ENCODE measurements around the gene BRAT1.

The BRAT1 gene

DNA sequence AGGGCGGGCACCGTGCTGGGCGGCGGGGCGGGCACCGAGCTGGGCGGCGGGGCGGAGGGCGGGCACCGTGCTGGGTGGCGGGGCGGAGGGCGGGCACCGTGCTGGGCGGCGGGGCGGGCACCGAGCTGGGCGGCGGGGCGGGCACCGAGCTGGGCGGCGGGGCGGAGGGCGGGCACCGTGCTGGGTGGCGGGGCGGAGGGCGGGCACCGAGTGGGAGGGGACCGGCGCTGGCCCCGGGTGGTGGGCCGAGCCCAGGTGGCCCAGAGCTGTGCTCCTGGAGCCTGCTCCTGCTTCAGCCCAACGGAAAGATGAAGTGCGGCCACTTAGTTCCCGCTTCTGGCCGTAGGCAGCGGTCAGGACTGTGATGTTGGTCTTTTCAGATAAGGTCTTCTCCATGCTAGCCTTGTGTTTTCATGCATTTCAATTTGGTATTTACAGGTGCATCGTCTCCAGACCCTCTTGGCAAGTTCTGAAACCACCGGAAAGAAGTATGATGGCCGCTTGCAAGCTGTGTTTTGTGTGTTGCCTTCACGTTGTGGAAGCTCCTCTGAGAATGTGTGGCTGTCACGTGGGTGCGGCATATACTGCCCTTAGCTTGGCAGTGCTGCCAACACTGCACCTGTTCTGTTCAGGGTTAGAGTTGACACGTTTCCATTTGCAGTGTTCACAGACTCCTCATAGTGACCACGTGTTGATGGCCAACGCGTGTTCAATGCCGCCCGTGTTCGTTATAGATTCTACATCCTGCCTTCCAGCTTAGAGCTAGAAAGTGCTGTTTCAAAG lies 28.7 kb upstream of the BRAT1 start:
- TF ChIP-seq, protein P1, sequence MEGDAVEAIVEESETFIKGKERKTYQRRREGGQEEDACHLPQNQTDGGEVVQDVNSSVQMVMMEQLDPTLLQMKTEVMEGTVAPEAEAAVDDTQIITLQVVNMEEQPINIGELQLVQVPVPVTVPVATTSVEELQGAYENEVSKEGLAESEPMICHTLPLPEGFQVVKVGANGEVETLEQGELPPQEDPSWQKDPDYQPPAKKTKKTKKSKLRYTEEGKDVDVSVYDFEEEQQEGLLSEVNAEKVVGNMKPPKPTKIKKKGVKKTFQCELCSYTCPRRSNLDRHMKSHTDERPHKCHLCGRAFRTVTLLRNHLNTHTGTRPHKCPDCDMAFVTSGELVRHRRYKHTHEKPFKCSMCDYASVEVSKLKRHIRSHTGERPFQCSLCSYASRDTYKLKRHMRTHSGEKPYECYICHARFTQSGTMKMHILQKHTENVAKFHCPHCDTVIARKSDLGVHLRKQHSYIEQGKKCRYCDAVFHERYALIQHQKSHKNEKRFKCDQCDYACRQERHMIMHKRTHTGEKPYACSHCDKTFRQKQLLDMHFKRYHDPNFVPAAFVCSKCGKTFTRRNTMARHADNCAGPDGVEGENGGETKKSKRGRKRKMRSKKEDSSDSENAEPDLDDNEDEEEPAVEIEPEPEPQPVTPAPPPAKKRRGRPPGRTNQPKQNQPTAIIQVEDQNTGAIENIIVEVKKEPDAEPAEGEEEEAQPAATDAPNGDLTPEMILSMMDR (IDR thresholded peaks at IDR 0.05; ENCODE audit: insufficient read depth, missing control alignments), result no peak
- DNase-seq (ENCODE audit: insufficient read length, low spot score) (no peak), FAIRE-seq (no peak)

DNA sequence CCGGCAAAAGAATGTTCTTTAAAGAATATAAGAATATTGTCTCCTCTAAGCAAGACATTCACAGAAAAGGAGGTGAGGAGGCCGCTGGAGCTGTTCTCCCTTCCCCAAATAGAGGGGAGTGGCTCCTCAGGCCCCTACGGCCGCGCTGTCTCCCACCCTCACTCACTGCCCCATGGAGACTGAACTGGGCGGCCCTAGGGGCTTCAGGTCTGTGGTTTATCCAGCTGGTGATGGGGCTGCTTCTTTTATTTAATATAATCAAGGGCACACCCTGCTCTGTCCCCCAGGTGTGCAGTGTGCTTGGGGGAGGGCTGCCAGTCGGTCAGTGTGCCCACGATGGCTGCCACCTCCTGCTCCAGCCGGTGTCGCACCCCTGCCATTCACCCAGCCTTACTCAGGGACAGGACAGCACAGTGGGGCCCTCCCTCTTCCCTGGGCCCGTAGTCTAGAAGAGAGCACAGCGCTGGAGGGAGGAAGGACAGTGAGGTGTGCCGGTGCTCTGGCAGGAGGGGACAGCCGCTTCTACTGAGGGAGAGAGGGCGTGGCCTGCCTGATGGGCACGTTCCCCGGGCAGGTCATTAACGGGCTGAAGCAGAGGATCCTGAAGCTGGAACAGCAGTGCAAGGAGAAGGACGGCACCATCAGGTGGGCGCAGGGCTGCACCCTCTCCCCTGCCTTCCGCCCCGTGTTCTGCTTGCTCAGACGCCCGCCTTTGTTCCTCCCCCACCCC lies 26.8 kb upstream of the BRAT1 start:
- FAIRE-seq, result no peak

DNA sequence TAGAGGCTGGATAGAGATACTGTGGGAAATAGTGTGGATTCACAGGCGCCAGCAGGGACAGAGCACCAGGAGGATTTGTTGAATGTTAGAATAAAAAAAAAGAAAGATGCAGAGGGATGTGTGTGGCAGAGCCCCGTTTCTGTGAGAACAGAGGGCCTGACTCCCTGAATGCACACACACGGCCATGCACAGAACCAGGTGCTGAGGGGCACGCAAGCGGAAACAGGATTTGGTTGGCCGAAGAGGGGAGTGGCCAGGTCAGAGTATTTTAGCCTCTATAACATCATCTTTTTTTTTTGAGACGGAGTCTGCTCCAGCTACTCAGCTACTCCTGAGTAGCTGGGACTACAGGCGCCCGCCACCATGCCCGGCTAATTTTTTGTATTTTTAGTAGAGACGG lies 25.3 kb upstream of the BRAT1 start:
- DNase-seq (ENCODE audit: insufficient read length, low spot score), result no peak
- no peak for FAIRE-seq
- TF ChIP-seq, protein P1 (IDR thresholded peaks at IDR 0.05; ENCODE audit: insufficient read depth, missing control alignments), result no peak

More for the DNA sequence above, 26.8 kb upstream of the BRAT1 start:
- DNase-seq (ENCODE audit: insufficient read length, low spot score), result no peak
- TF ChIP-seq, protein P1 (IDR thresholded peaks at IDR 0.05; ENCODE audit: insufficient read depth, missing control alignments), result no peak

DNA sequence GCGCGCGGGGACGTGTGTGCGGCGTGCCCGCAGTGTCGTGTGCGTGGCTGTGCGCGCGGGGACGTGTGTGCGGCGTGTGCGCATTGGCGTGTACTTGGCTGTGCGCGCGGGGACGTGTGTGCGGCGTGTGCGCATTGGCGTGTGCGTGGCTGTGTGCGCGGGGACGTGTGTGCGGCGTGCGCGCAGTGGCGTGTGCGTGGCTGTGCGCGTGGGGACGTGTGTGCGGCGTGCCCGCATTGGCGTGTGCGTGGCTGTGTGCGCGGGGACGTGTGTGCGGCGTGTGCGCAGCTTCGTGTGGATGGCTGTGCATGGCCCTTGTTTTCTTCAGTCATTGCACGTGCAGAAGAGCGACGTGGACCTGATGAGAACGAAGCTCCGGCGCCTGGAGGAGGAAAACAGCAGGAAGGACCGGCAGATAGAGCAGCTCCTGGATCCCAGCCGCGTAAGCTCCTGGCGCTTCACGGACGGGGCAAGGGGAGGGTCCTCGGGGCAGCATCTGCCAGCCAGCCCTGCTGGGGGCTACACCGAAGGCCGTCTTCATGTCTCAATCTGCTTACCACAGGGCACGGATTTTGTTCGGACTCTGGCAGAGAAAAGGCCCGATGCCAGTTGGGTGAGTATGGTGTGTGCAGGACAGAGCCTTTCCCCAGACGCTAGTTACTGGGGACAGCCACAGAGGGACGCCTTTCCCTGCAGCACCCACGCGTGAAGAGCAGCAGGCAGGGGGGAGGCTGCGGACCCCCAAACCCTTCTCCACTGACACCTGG lies 22.8 kb upstream of the BRAT1 start:
- FAIRE-seq (no peak), DNase-seq (ENCODE audit: insufficient read length, low spot score) (no peak)
- TF ChIP-seq, protein P1 (IDR thresholded peaks at IDR 0.05; ENCODE audit: insufficient read depth, missing control alignments), result no peak

DNA sequence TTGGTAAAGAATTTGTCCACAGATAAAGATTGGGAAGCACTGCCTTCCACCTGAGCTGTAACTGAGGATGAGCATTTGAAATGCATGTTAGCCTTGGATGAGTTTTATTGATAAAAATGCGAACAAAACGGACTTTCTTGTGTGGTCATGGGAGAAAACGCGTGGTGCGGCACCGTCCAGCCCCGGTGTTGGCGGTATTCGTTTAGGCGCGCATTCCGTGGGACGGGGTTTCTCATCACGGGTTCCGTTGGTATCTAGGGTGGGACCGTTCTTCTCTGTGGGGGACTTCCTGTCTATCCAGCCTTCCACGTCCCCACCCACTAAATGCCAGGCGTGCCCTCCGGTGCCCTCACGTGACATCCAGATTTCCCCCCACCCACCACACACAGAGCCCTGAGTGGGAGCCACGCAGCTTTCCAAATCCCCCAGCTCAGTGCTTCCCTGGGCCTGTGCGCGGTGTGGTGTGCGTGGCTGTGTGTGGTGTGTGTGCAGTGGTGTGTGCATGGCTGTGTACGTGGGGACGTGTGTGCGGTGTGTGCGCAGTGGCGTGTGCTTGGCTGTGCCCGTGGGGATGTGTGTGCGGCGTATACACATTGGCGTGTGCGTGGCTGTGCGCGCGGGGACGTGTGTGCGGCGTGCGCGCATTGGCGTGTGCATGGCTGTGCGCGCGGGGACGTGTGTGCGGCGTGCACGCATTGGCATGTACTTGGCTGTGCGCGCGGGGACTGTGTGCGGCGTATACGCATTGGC lies 21.6 kb upstream of the BRAT1 start:
- FAIRE-seq (no peak), DNase-seq (ENCODE audit: insufficient read length, low spot score) (no peak)
- TF ChIP-seq, protein P1 (IDR thresholded peaks at IDR 0.05; ENCODE audit: insufficient read depth, missing control alignments), result no peak

DNA sequence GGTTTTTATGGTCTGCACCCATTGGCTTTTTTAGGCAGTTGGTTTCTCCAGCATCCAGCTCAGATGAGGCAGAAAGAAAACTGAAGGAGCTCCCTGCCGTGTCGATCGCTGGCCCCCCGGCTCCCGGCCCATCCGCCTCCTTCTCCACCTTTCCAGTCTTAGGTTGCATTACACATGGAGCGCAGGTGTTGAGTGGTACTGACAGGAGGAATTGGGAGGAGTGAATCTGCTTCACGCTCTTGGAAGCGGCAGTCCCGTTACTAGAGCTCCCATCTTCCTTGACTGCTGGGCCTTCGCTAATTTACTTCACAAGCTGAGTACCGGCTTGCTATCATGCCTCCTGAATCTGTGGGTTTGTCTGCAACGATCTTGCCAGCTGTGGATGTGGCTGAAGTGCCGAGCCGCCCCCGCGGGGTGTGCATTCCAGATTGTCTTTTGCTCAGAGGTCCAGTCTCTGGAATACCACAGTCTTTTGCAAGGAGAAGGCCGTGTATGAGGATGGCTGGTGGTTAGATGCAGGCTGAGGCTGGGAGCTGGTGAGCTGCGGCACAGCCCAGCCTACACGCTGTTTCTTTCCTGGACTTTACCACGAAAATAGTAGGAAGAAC lies 20.5 kb upstream of the BRAT1 start:
- no peak for FAIRE-seq
- DNase-seq (ENCODE audit: insufficient read length, low spot score), result no peak
- TF ChIP-seq, protein P1 (IDR thresholded peaks at IDR 0.05; ENCODE audit: insufficient read depth, missing control alignments), result no peak

Measured in D721Med (cell line).